Measurements from ENCODE around the gene SEMA6D. TPM values are rescaled to one million over a fixed set of nuclear protein-coding genes. Genes with fewer than 3 reads are reported as not detected.
A peak's percentile ranks its signal among the peaks of the same experiment; 100 is the strongest.

SEMA6D gene
- total RNA-seq, 2 donors from 2014 or later: 12.2 to 14.3 TPM

GRCh38 chr15:47711655-47712054 lies 5.7 kb upstream of the SEMA6D start:
- no peaks in the 10 kb centered on the region for H3K27me3 ChIP-seq
- H3K36me3 ChIP-seq: no peaks in the 10 kb centered on the region

GRCh38 chr15:47715402-47715801 lies 1.9 kb upstream of the SEMA6D start:
- H3K27ac ChIP-seq: no peak overlapping the region
- H3K4me1 ChIP-seq: peaks cover 0 to 28% of the 10 kb centered on the region in 2 donors
- no peaks in the 10 kb centered on the region for H3K36me3 ChIP-seq
- DNase-seq (ENCODE audit: low spot score): no peak
- no peak for TF ChIP-seq CTCF (IDR thresholded peaks at IDR 0.05)
- H3K9me3 ChIP-seq: no peaks in the 10 kb centered on the region
- H3K4me3 ChIP-seq: no peak overlapping the region
- H3K27me3 ChIP-seq: no peaks in the 10 kb centered on the region

More at GRCh38 chr15:47711655-47712054, 5.7 kb upstream of the SEMA6D start:
- H3K4me1 ChIP-seq: peaks cover 0 to 13% of the 10 kb centered on the region in 2 donors
- peak; percentile 10 to 60 for TF ChIP-seq CTCF (IDR thresholded peaks at IDR 0.05)
- H3K9me3 ChIP-seq: no peaks in the 10 kb centered on the region
- DNase-seq (ENCODE audit: low spot score): no peak
- no peak overlapping the region for H3K27ac ChIP-seq
- H3K4me3 ChIP-seq: no peak overlapping the region

- H3K4me1 ChIP-seq: peaks cover 0 to 34% of the 10 kb centered on the region in 2 donors
- H3K4me3 ChIP-seq: peak overlapping the region; percentile 12 to 85
- H3K36me3 ChIP-seq: no peaks in the 10 kb centered on the region
- peak overlapping the region; percentile 95 to 96 for H3K27ac ChIP-seq
- peak; percentile 73 for DNase-seq (ENCODE audit: low spot score)
- H3K27me3 ChIP-seq: no peaks in the 10 kb centered on the region
- no peaks in the 10 kb centered on the region for H3K9me3 ChIP-seq
- no peak for TF ChIP-seq CTCF (IDR thresholded peaks at IDR 0.05)
These were observed 1.4 kb upstream of the SEMA6D start for GRCh38 chr15:47715856-47716445.

- no peak for DNase-seq (ENCODE audit: low spot score)
- TF ChIP-seq CTCF (IDR thresholded peaks at IDR 0.05): no peak
- Histone ChIP-seq H3K9me3 (no peaks in the 10 kb centered on the region), H3K27ac (peak overlapping the region; percentile 95 to 96), H3K4me3 (peak overlapping the region; percentile 78 to 85), H3K4me1 (peaks cover 0 to 39% of the 10 kb centered on the region in 2 donors), H3K27me3 (no peaks in the 10 kb centered on the region), H3K36me3 (no peaks in the 10 kb centered on the region)
These were observed 789 bp upstream of the SEMA6D start for GRCh38 chr15:47716516-47716915.

- H3K27me3 ChIP-seq: no peaks in the 10 kb centered on the region
- no peak for TF ChIP-seq CTCF (IDR thresholded peaks at IDR 0.05)
- peak overlapping the region; percentile 78 to 85 for H3K4me3 ChIP-seq
- peaks cover 0 to 52% of the 10 kb centered on the region in 2 donors for H3K4me1 ChIP-seq
- peak; percentile 67 for DNase-seq (ENCODE audit: low spot score)
- peak overlapping the region; percentile 95 to 96 for H3K27ac ChIP-seq
- H3K9me3 ChIP-seq: no peaks in the 10 kb centered on the region
- no peaks in the 10 kb centered on the region for H3K36me3 ChIP-seq
These were observed 1.5 kb downstream of the SEMA6D start for GRCh38 chr15:47718497-47719437.

Data from right atrium auricular region (tissue), 2 donors.